Stimulated activated CD4-positive, alpha-beta T cell treated with anti-CD3 and anti-CD28 coated beads, Interleukin-4, amount 100 ng/mL, for 4 hours (primary cell): ENCODE measurements around the gene CES1.
"Not testable (repeated sequence)": the region's sequence is repeated elsewhere in the genome, so short reads cannot be mapped to it uniquely, and the experiment has no call there.

Experiments used
- DNase-seq, 2 experiments: peaks; one replicate each; pipeline ENCODE4 v3.0.0-alpha.2; 2020

Gene CES1

GRCh38 chr16:55782091-55782792 is 50.7 kb downstream of the CES1 start:
- not testable (repeated sequence) for DNase-seq

DNA sequence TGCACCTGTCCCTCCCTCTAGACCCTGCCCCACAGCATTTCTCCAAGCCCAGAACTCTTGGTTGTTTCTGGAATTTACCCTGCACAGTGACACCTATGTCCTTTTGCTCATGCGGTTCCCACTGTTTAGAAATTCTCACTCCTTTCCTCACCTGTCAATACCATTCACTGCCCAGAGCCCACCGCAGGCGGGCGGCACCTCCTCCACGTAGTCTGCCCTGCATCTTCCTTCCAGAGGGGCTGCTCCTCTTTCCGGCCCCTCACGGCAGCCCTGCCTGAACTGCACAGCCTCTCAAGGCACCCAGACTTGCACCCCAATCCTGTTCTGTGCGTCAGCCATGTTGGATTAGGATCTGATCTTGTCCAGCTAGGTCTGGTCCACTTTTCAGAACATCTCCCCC is 51.4 kb downstream of the CES1 start:
- DNase-seq = not testable (repeated sequence)

- DNase-seq = not testable (repeated sequence)
Measured at GRCh38 chr16:55780095-55780407, 52.8 kb downstream of the CES1 start.

DNA sequence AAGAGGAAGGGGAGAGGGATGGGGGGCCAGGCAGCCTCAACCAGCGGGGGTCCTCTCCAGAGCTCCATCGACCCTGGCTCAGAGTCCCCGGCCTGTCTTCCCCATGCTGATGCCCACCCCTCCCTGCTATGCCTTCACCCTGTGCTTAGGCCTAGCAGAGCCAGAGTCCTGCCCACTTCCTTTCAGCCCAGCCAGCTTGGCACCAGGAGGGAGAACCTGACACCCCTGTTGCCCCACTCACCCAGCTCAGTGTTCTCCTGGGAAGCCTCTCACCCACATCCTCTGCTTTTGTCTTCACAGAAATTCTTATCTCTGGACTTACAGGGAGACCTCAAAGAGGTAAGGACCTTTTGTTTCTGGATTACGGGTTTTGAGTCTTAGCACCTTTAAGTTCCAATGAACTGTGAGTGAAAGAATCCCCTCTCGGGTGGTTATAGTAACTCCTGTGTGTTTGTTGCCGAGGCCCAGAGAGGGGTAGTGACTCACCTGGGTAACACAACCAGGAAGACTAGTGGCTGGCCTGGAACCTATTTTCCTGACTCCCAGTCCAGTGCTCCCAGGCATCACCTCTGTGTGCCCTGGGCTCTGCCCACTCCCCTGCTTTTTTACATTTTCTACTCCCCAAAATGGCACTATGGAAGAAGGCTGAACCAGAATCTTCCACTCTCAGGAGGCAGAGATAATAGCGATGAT is 53.3 kb downstream of the CES1 start:
- no peak for DNase-seq

DNA sequence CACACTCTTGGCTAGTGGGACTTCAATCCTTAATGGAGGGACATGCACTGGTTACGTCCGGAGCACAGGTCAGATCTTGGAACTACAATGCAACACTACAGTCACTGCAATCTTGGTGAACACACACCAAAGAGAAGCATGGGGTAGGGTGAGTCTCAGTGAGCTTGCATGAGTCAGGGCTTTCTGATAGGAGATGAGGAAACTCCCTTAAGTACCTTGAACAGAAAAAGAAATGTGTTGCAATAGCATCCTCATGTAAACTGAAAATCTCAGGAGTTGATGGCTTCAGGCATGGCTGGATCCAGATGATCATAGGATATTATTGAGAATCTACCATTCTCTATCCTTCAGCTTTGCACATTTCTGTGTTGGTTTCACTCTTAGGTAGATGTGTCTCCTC is 54.1 kb downstream of the CES1 start:
- DNase-seq = no peak

DNA sequence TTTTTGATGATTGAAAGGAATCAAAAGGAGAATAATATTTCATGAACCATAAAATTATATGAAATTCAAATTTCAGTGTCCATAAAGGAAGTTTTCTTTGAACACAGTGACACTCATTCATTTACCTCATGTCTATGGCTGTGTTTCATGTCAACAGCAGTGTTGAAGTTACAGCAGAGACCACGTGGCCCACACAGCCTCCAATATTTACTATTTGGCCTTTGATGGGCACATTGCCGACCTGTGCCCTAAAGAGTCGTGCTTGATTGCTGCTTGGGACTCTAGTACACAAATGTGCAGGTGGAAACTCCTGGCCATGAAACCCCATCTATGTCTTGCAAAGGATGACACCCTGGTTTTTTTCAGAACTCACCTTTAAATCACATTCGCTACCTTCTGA is 57.0 kb downstream of the CES1 start:
- DNase-seq = no peak

DNA sequence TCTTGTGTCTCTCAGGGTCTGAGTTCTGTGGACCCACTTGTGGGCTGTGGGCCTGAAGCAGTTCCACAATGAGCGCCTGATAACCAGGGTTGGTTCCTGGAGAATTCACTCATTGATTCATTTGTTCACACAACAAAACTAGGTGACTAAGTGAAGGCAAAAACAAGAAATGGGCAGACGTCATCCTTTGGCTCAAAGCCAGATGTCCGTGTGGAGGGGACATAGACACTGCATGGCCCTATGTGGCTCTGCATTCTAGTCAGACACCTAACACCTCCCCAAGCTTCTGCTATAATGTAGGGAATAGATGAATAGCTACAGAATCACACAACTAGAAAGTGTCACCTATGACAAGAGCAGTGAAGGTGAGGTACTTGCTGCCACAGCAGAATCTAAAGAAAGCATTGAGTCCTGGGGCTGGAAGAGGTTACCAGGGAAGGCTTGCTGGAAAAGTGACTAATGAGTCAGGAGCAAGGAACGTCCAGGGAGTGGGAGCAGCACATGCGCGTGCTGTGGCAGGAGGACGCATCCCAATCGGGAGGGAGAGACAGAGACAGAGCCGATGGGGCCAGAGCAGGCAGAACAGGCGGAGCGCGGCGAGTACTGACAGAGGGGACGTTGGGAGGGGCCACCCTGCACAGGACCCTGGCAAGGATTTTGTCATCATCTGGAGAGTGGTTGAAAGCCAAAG is 58.9 kb downstream of the CES1 start:
- DNase-seq = no peak

- DNase-seq = no peak
Measured at GRCh38 chr16:55765161-55765560, 67.7 kb downstream of the CES1 start.

DNA sequence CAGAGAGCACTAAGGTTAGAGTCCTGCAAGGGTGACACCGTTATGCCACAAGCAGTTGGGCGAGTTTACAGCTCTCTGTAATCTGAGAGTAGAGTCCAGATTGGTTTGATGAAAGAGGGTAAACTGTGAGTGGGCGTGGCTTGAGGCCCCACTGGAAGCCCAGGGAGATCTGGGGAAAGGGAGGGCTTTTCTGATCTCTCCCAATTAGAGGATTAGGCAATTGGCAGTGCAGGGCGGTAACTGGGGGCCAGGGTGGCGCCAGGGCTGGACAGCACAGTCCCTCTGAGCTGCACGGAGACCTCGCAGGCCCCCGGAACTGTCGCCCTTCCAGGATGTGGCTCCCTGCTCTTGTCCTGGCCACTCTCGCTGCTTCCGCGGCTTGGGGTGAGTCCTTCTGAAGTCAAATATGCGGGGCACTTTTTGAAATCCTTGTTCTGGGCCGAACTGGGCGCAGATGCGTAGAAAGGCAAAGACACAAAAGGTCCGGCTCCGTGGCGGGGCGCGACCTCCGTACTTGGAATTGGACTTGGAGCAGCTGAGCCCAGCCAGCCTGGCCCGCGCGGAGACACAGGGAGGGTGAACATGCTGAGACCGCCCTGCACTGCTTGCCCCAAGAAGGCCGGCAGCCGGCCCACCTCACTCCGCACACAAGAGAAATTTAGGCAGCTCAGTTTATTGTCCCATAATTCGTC is 72.4 kb downstream of the CES1 start:
- no peak for DNase-seq

- not testable (repeated sequence) for DNase-seq
Measured at GRCh38 chr16:55759965-55760309, 73.0 kb downstream of the CES1 start.

GRCh38 chr16:55757595-55758527 is 75.0 kb downstream of the CES1 start:
- not testable (repeated sequence) for DNase-seq

- DNase-seq = no peak
Measured at GRCh38 chr16:55756963-55757362, 75.9 kb downstream of the CES1 start.

DNA sequence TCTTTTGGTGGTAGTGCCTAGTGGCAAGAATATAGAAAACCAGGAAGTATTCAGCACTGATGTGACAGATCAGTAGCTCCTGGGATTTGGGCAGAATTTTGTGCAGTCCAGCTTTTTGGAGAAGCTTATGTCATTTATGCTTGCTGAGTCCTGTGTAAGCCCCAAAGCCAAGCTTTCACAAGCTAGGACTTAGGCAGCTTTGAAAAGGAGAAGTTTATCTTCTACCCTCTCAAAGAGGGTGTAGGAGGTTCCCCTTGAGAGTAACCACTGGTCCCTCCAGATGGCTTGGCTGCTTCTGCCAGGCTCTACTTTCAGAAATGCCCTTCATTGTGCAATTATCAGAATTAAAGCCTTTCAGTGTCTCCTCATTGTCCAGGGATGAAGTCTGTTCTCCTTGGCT is 78.8 kb downstream of the CES1 start:
- DNase-seq = no peak

- peak in 1 of 2 experiments; percentile 8 for DNase-seq
Measured at GRCh38 chr16:55753145-55753631, 79.7 kb downstream of the CES1 start.
